GM19351 (cell line): ENCODE data around the gene VPS41.
"Not testable (repeated sequence)": the region's sequence is repeated elsewhere in the genome, so short reads cannot be mapped to it uniquely, and the experiment has no call there.

Experiments
- ATAC-seq: cut with Tn5 transposase; IDR thresholded peaks from one replicate; pipeline ENCODE4 v1.9.1; 2021; ENCODE audit warnings: mild to moderate bottlenecking, moderate library complexity; ENCODE audit not compliant: unreplicated experiment

The VPS41 gene

GRCh38 chr7:38858259-38858884 is 50.6 kb downstream of the VPS41 start:
- ATAC-seq, result no peak

- no peak for ATAC-seq
Observed at GRCh38 chr7:38855867-38856266, 53.1 kb downstream of the VPS41 start.

GRCh38 chr7:38855386-38855785 is 53.6 kb downstream of the VPS41 start:
- no peak for ATAC-seq

GRCh38 chr7:38854947-38855346 is 54.0 kb downstream of the VPS41 start:
- not testable (repeated sequence) for ATAC-seq

- no peak for ATAC-seq
Observed at GRCh38 chr7:38851321-38851720, 57.7 kb downstream of the VPS41 start.

GRCh38 chr7:38846280-38846679 is 62.7 kb downstream of the VPS41 start:
- no peak for ATAC-seq

- no peak for ATAC-seq
Observed at GRCh38 chr7:38844952-38845563, 63.9 kb downstream of the VPS41 start.

- ATAC-seq, result no peak
Observed at GRCh38 chr7:38842746-38843145, 66.2 kb downstream of the VPS41 start.

- ATAC-seq, result peak; percentile 59
Observed at GRCh38 chr7:38840736-38841460, 68.1 kb downstream of the VPS41 start.

GRCh38 chr7:38839851-38840250 is 69.1 kb downstream of the VPS41 start:
- no peak for ATAC-seq

GRCh38 chr7:38838725-38839385 is 70.1 kb downstream of the VPS41 start:
- ATAC-seq, result no peak

- no peak for ATAC-seq
Observed at GRCh38 chr7:38834357-38834756, 74.6 kb downstream of the VPS41 start.

GRCh38 chr7:38833329-38833728 is 75.7 kb downstream of the VPS41 start:
- ATAC-seq, result no peak

GRCh38 chr7:38831259-38831996 is 77.6 kb downstream of the VPS41 start:
- ATAC-seq, result no peak

- ATAC-seq, result no peak
Observed at GRCh38 chr7:38830826-38831225, 78.2 kb downstream of the VPS41 start.

GRCh38 chr7:38829488-38830165 is 79.4 kb downstream of the VPS41 start:
- ATAC-seq, result no peak

GRCh38 chr7:38828026-38828425 is 81.0 kb downstream of the VPS41 start:
- ATAC-seq, result no peak

GRCh38 chr7:38825721-38826440 is 83.1 kb downstream of the VPS41 start:
- ATAC-seq, result peak; percentile 64

GRCh38 chr7:38824948-38825347 is 84.0 kb downstream of the VPS41 start:
- ATAC-seq, result no peak

GRCh38 chr7:38822549-38822948 is 86.4 kb downstream of the VPS41 start:
- ATAC-seq, result no peak
